ENCODE data around the gene PITPNB.

Gene PITPNB

DNA sequence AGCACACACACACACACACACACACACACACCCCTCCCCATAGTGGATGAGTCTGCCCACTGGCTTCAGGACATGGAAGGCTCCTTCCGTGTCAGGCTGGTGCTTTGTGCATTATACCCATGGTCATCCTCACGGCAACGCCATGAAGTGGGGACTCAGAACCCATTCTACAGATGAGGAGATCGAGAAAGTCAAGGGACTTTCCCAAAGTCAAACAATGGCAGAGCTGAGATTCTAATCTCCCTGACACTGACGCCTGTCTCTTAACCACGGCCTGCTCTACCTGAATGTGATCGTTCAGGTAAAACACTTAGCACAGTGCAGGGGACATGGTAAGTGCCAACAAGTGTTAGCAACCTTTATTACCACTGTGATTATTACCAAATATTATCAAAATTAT lies 113.2 kb downstream of the PITPNB start (continued):
- TF ChIP-seq, protein P1, sequence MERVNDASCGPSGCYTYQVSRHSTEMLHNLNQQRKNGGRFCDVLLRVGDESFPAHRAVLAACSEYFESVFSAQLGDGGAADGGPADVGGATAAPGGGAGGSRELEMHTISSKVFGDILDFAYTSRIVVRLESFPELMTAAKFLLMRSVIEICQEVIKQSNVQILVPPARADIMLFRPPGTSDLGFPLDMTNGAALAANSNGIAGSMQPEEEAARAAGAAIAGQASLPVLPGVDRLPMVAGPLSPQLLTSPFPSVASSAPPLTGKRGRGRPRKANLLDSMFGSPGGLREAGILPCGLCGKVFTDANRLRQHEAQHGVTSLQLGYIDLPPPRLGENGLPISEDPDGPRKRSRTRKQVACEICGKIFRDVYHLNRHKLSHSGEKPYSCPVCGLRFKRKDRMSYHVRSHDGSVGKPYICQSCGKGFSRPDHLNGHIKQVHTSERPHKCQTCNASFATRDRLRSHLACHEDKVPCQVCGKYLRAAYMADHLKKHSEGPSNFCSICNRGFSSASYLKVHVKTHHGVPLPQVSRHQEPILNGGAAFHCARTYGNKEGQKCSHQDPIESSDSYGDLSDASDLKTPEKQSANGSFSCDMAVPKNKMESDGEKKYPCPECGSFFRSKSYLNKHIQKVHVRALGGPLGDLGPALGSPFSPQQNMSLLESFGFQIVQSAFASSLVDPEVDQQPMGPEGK (CRISPR knock-in tag; IDR thresholded peaks at IDR 0.05; ENCODE audit: borderline replicate concordance) = no peak
- no peak for TF ChIP-seq BACH2 (CRISPR knock-in tag; IDR thresholded peaks at IDR 0.05; ENCODE audit: borderline replicate concordance)
- TF ChIP-seq, protein P2, sequence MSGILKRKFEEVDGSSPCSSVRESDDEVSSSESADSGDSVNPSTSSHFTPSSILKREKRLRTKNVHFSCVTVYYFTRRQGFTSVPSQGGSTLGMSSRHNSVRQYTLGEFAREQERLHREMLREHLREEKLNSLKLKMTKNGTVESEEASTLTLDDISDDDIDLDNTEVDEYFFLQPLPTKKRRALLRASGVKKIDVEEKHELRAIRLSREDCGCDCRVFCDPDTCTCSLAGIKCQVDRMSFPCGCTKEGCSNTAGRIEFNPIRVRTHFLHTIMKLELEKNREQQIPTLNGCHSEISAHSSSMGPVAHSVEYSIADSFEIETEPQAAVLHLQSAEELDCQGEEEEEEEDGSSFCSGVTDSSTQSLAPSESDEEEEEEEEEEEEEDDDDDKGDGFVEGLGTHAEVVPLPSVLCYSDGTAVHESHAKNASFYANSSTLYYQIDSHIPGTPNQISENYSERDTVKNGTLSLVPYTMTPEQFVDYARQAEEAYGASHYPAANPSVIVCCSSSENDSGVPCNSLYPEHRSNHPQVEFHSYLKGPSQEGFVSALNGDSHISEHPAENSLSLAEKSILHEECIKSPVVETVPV (CRISPR knock-in tag; IDR thresholded peaks at IDR 0.05) = no peak

DNA sequence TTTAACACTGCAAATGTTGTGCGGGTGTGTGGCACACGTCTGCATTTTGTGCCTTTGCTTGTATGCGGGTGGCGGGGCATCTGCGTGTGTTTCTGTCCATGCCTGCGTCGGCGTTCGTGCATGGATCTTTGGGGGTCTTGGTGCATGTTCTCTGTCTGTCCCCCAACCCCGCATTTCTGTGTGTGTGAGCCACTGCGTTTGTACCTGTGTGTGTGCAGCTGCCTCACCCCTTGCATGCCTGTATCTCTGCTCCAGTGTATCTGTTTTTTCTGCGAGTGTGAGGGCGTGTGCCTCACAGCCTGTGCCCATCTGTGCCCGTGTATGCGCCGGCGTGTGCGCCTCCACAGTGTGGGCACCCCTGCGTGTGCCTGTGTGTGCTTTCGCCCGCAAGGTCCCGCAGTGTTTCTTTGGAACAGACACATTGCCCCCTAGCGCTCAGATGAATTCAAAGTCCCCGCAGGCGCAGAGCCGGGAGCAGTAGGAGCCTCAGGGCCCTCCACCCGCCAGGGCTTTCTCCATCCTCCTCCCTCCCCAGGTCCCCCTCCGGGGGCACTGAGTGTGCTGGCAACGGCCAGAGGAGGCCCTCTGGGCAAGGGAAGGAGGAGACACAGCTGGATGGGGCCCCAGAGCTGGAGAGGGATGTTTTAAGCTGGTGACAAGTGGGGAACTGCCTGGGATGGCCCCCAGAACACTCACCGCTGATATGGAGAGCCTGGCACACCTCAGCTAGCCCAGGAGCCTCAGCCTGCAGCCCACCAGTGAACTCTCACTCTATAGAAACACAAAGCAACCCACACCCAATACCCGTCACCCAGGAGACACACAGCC lies 114.4 kb downstream of the PITPNB start:
- ATAC-seq = peak; percentile 36
- TF ChIP-seq, protein P3, sequence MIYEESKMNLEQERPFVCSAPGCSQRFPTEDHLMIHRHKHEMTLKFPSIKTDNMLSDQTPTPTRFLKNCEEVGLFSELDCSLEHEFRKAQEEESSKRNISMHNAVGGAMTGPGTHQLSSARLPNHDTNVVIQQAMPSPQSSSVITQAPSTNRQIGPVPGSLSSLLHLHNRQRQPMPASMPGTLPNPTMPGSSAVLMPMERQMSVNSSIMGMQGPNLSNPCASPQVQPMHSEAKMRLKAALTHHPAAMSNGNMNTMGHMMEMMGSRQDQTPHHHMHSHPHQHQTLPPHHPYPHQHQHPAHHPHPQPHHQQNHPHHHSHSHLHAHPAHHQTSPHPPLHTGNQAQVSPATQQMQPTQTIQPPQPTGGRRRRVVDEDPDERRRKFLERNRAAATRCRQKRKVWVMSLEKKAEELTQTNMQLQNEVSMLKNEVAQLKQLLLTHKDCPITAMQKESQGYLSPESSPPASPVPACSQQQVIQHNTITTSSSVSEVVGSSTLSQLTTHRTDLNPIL (CRISPR knock-in tag; IDR thresholded peaks at IDR 0.05; ENCODE audit: low read depth) = no peak
- TF ChIP-seq PPARA (CRISPR knock-in tag; IDR thresholded peaks at IDR 0.05; ENCODE audit: borderline replicate concordance) = no peak
- no peak for TF ChIP-seq ZNF8 (CRISPR knock-in tag; IDR thresholded peaks at IDR 0.05)
- TF ChIP-seq, protein P4, sequence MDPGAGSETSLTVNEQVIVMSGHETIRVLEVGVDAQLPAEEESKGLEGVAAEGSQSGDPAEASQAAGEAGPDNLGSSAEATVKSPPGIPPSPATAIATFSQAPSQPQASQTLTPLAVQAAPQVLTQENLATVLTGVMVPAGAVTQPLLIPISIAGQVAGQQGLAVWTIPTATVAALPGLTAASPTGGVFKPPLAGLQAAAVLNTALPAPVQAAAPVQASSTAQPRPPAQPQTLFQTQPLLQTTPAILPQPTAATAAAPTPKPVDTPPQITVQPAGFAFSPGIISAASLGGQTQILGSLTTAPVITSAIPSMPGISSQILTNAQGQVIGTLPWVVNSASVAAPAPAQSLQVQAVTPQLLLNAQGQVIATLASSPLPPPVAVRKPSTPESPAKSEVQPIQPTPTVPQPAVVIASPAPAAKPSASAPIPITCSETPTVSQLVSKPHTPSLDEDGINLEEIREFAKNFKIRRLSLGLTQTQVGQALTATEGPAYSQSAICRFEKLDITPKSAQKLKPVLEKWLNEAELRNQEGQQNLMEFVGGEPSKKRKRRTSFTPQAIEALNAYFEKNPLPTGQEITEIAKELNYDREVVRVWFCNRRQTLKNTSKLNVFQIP (CRISPR knock-in tag; IDR thresholded peaks at IDR 0.05; ENCODE audit: borderline replicate concordance, low read depth) = no peak
- TF ChIP-seq ZFP3 (CRISPR knock-in tag; IDR thresholded peaks at IDR 0.05) = no peak
- TF ChIP-seq ZC3H10 (CRISPR knock-in tag; IDR thresholded peaks at IDR 0.05) = no peak
- TF ChIP-seq, protein P1 (CRISPR knock-in tag; IDR thresholded peaks at IDR 0.05; ENCODE audit: borderline replicate concordance) = no peak
- TF ChIP-seq, protein P5, sequence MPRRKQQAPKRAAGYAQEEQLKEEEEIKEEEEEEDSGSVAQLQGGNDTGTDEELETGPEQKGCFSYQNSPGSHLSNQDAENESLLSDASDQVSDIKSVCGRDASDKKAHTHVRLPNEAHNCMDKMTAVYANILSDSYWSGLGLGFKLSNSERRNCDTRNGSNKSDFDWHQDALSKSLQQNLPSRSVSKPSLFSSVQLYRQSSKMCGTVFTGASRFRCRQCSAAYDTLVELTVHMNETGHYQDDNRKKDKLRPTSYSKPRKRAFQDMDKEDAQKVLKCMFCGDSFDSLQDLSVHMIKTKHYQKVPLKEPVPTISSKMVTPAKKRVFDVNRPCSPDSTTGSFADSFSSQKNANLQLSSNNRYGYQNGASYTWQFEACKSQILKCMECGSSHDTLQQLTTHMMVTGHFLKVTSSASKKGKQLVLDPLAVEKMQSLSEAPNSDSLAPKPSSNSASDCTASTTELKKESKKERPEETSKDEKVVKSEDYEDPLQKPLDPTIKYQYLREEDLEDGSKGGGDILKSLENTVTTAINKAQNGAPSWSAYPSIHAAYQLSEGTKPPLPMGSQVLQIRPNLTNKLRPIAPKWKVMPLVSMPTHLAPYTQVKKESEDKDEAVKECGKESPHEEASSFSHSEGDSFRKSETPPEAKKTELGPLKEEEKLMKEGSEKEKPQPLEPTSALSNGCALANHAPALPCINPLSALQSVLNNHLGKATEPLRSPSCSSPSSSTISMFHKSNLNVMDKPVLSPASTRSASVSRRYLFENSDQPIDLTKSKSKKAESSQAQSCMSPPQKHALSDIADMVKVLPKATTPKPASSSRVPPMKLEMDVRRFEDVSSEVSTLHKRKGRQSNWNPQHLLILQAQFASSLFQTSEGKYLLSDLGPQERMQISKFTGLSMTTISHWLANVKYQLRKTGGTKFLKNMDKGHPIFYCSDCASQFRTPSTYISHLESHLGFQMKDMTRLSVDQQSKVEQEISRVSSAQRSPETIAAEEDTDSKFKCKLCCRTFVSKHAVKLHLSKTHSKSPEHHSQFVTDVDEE (CRISPR knock-in tag; IDR thresholded peaks at IDR 0.05) = no peak
- TF ChIP-seq SNAI2 (CRISPR knock-in tag; IDR thresholded peaks at IDR 0.05) = no peak
- no peak for TF ChIP-seq OSR1 (CRISPR knock-in tag; IDR thresholded peaks at IDR 0.05)
- no peak for TF ChIP-seq ZNF565 (CRISPR knock-in tag; conservative IDR thresholded peaks at IDR 0.05; ENCODE audit: low read depth)
- TF ChIP-seq BACH2 (CRISPR knock-in tag; IDR thresholded peaks at IDR 0.05; ENCODE audit: borderline replicate concordance) = no peak
- TF ChIP-seq TOX (CRISPR knock-in tag; IDR thresholded peaks at IDR 0.05; ENCODE audit: borderline replicate concordance) = no peak

DNA sequence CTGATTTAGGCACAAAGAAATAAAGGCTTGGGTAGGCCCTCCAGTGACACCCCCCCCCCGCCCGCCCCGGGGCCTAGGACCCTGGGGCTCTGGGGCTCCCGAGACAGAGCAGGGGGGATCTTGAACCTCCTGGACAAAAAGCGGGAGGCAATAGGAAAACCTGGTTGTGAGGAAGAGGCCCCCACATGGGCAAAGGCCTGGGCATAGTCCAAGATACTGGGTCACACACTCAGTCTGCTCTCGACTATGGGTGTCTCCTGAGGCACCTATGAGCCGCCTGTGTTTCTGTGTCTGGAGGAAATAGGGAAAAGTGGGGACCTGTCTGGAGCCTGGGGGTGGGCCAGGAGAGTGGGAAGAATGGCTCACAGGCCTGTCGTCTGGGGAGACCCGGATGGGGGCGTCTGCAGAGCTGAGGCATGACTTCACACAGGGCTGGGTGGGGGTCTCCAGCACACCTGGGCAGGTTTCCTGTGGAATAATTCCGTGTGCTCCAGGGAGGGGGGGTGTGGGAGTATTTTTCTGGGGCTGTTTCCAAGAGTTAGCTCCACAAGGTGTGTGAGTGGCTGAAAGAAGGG lies 115.1 kb downstream of the PITPNB start:
- no peak for TF ChIP-seq ESRRG (CRISPR knock-in tag; IDR thresholded peaks at IDR 0.05)
- TF ChIP-seq, protein P1 (CRISPR knock-in tag; IDR thresholded peaks at IDR 0.05; ENCODE audit: borderline replicate concordance) = no peak
- TF ChIP-seq BACH2 (CRISPR knock-in tag; IDR thresholded peaks at IDR 0.05; ENCODE audit: borderline replicate concordance) = no peak
- TF ChIP-seq RARB (CRISPR knock-in tag; IDR thresholded peaks at IDR 0.05) = no peak
- no peak for TF ChIP-seq ISL1 (CRISPR knock-in tag; IDR thresholded peaks at IDR 0.05)
- TF ChIP-seq ZNF8 (CRISPR knock-in tag; IDR thresholded peaks at IDR 0.05) = no peak
- TF ChIP-seq ZNF565 (CRISPR knock-in tag; conservative IDR thresholded peaks at IDR 0.05; ENCODE audit: low read depth) = no peak
- TF ChIP-seq OSR1 (CRISPR knock-in tag; IDR thresholded peaks at IDR 0.05) = no peak
- no peak for TF ChIP-seq GLIS3 (CRISPR knock-in tag; IDR thresholded peaks at IDR 0.05)
- no peak for TF ChIP-seq PPARA (CRISPR knock-in tag; IDR thresholded peaks at IDR 0.05; ENCODE audit: borderline replicate concordance)
- TF ChIP-seq ZNF70 (CRISPR knock-in tag; IDR thresholded peaks at IDR 0.05) = no peak
- no peak for TF ChIP-seq CSDC2 (CRISPR knock-in tag; IDR thresholded peaks at IDR 0.05)
- TF ChIP-seq, protein P3 (CRISPR knock-in tag; IDR thresholded peaks at IDR 0.05; ENCODE audit: low read depth) = no peak

More for the DNA sequence above, 115.1 kb downstream of the PITPNB start:
- ATAC-seq = no peak
